ENCODE measurements around the gene ADORA1. TPM values are rescaled to one million over a fixed set of nuclear protein-coding genes. Genes with fewer than 3 reads are reported as not detected.

ADORA1 gene
- total RNA-seq, 1 experiment from 2014 or later, result 0.92 TPM

GRCh38 chr1:203206129-203206687 is 78.7 kb downstream of the ADORA1 start:
- in situ Hi-C loops (cut with HindIII; ENCODE audit: low pct_unique_long_range_greater_than_20kb, low sequenced_read_pairs), result no loop called here
- no peak for DNase-seq (ENCODE audit: low read depth, low spot score)

- DNase-seq (ENCODE audit: low read depth, low spot score), result no peak
- in situ Hi-C loops (cut with HindIII; ENCODE audit: low pct_unique_long_range_greater_than_20kb, low sequenced_read_pairs), result no loop called here
These were observed 80.2 kb downstream of the ADORA1 start for GRCh38 chr1:203207751-203208150.

GRCh38 chr1:203208181-203208580 is 80.7 kb downstream of the ADORA1 start:
- in situ Hi-C loops (cut with HindIII; ENCODE audit: low pct_unique_long_range_greater_than_20kb, low sequenced_read_pairs), result no loop called here
- DNase-seq (ENCODE audit: low read depth, low spot score), result no peak

GRCh38 chr1:203210350-203210749 is 82.8 kb downstream of the ADORA1 start:
- in situ Hi-C loops (cut with HindIII; ENCODE audit: low pct_unique_long_range_greater_than_20kb, low sequenced_read_pairs), result no loop called here
- DNase-seq (ENCODE audit: low read depth, low spot score), result no peak

- in situ Hi-C loops (cut with HindIII; ENCODE audit: low pct_unique_long_range_greater_than_20kb, low sequenced_read_pairs), result no loop called here
- DNase-seq (ENCODE audit: low read depth, low spot score), result no peak
These were observed 83.5 kb downstream of the ADORA1 start for GRCh38 chr1:203210988-203211387.

- in situ Hi-C loops (cut with HindIII; ENCODE audit: low pct_unique_long_range_greater_than_20kb, low sequenced_read_pairs), result no loop called here
- DNase-seq (ENCODE audit: low read depth, low spot score), result no peak
These were observed 84.3 kb downstream of the ADORA1 start for GRCh38 chr1:203211812-203212211.

GRCh38 chr1:203213126-203213525 is 85.6 kb downstream of the ADORA1 start:
- no peak for DNase-seq (ENCODE audit: low read depth, low spot score)
- in situ Hi-C loops (cut with HindIII; ENCODE audit: low pct_unique_long_range_greater_than_20kb, low sequenced_read_pairs), result no loop called here

GRCh38 chr1:203214871-203215270 is 87.3 kb downstream of the ADORA1 start:
- in situ Hi-C loops (cut with HindIII; ENCODE audit: low pct_unique_long_range_greater_than_20kb, low sequenced_read_pairs), result no loop called here
- no peak for DNase-seq (ENCODE audit: low read depth, low spot score)

GRCh38 chr1:203215573-203215972 is 88.0 kb downstream of the ADORA1 start:
- DNase-seq (ENCODE audit: low read depth, low spot score), result no peak
- in situ Hi-C loops (cut with HindIII; ENCODE audit: low pct_unique_long_range_greater_than_20kb, low sequenced_read_pairs), result no loop called here

GRCh38 chr1:203216274-203217138 is 89.0 kb downstream of the ADORA1 start:
- in situ Hi-C loops (cut with HindIII; ENCODE audit: low pct_unique_long_range_greater_than_20kb, low sequenced_read_pairs), result no loop called here
- DNase-seq (ENCODE audit: low read depth, low spot score), result peak; percentile 76

Other genes with a start within 250 kb of the ADORA1 start
- gene RABIF, start 238.6 kb upstream of the ADORA1 start, total RNA-seq (2014; rRNA removed; shearing (Covaris generic)), result 6.6 and 7.7 TPM in 2 replicates
- 34.3 and 35.7 TPM in 2 replicates for gene KLHL12, start 200.5 kb upstream of the ADORA1 start, total RNA-seq (2014; rRNA removed; shearing (Covaris generic))
- gene ADIPOR1, start 169.4 kb upstream of the ADORA1 start, total RNA-seq (2014; rRNA removed; shearing (Covaris generic)), result 251 and 265 TPM in 2 replicates
- gene CYB5R1, start 160.5 kb upstream of the ADORA1 start, total RNA-seq (2014; rRNA removed; shearing (Covaris generic)), result 72.6 and 75.5 TPM in 2 replicates
- gene TMEM183A, start 120.4 kb upstream of the ADORA1 start, total RNA-seq (2014; rRNA removed; shearing (Covaris generic)), result 64.8 and 78.1 TPM in 2 replicates
- 4.5 and 4.8 TPM in 2 replicates for gene PPFIA4, start 101.2 kb upstream of the ADORA1 start, total RNA-seq (2014; rRNA removed; shearing (Covaris generic))
- gene MYOG, start 41.7 kb upstream of the ADORA1 start, total RNA-seq (2014; rRNA removed; shearing (Covaris generic)), result not detected in 2 replicates
- not detected in 2 replicates for gene MYBPH, start 48.1 kb downstream of the ADORA1 start, total RNA-seq (2014; rRNA removed; shearing (Covaris generic))
- 0.08 TPM in 1 of 2 replicates, not detected in the other for gene CHI3L1, start 59.0 kb downstream of the ADORA1 start, total RNA-seq (2014; rRNA removed; shearing (Covaris generic))
- gene CHIT1, start 101.9 kb downstream of the ADORA1 start, total RNA-seq (2014; rRNA removed; shearing (Covaris generic)), result not detected in 2 replicates
- gene BTG2, start 177.8 kb downstream of the ADORA1 start, total RNA-seq (2014; rRNA removed; shearing (Covaris generic)), result 4.7 and 4.8 TPM in 2 replicates
- 0.16 TPM in 2 replicates for gene FMOD, start 223.4 kb downstream of the ADORA1 start, total RNA-seq (2014; rRNA removed; shearing (Covaris generic))